Calu3 (cell line): ENCODE data around the gene HACD3. TPM values are rescaled to one million over a fixed set of nuclear protein-coding genes. Genes with fewer than 3 reads are reported as not detected.

Experiments
- BruUV-seq: library from RNA; stranded (reverse); fragments of 400-500 nt; replicated peaks from 2 replicates; lab custom pipeline; 2021; lab: Mats Ljungman, UMichigan
- CTCF ChIA-PET: fragments of 300-600 bp; sonication (Branson Sonifier 250); formaldehyde crosslinking; loops from one replicate; lab custom pipeline; 2022; ENCODE audit warnings: antibody characterized with exemption; lab: Charles Lee
- DNase-seq: peaks from one replicate; pipeline ENCODE4 v3.0.0; 2022
- H3K27ac Mint-ChIP-seq: one replicate; pipeline ENCODE4 v1.8.0; 2022; ENCODE audit warnings: mixed read lengths; ENCODE audit not compliant: unreplicated experiment
- H3K27me3 Mint-ChIP-seq: one replicate; pipeline ENCODE4 v1.8.0; 2022; ENCODE audit warnings: mixed read lengths; ENCODE audit not compliant: unreplicated experiment
- H3K36me3 Mint-ChIP-seq: one replicate; pipeline ENCODE4 v1.8.0; 2022; ENCODE audit warnings: mild to moderate bottlenecking, moderate library complexity, mixed read lengths; ENCODE audit not compliant: insufficient read depth, unreplicated experiment
- H3K4me1 Mint-ChIP-seq: one replicate; pipeline ENCODE4 v1.8.0; 2022; ENCODE audit warnings: mild to moderate bottlenecking, low read depth, mixed read lengths; ENCODE audit not compliant: unreplicated experiment
- H3K4me3 Mint-ChIP-seq: one replicate; pipeline ENCODE4 v1.8.0; 2022; ENCODE audit warnings: mild to moderate bottlenecking, low read depth, moderate library complexity, mixed read lengths; ENCODE audit not compliant: unreplicated experiment
- H3K9me3 Mint-ChIP-seq: one replicate; pipeline ENCODE4 v1.8.0; 2022; ENCODE audit warnings: low read depth, mixed read lengths; ENCODE audit not compliant: unreplicated experiment
- CTCF ChIP-seq: fragments of 200-600 bp; IDR thresholded peaks from one replicate; pipeline ENCODE4 v1.8.0; 2022; ENCODE audit warnings: antibody characterized with exemption; ENCODE audit not compliant: unreplicated experiment
- intact Hi-C: fragments of 100-400 bp; cut with micrococcal nuclease; formaldehyde crosslinking; loops from one replicate; pipeline ENCODE4 v1.10.0; 2022; ENCODE audit not compliant: unreplicated experiment
- total RNA-seq: library from RNA; stranded (reverse); gene quantifications from 2 replicates; pipeline ENCODE4 v1.2.3, GENCODE V29; 2022

The HACD3 gene
- total RNA-seq, 1 experiment from 2014 or later: 135 TPM

- BruUV-seq: no TSS peak
- CTCF ChIA-PET: no interaction called here
- no peaks in the 10 kb centered on the region for H3K36me3 Mint-ChIP-seq
- H3K9me3 Mint-ChIP-seq: no peaks in the 10 kb centered on the region
- no peak for TF ChIP-seq CTCF
- H3K4me1 Mint-ChIP-seq: no peaks in the 10 kb centered on the region
- no peak overlapping the region for H3K27ac Mint-ChIP-seq
- H3K27me3 Mint-ChIP-seq: no peaks in the 10 kb centered on the region
- intact Hi-C loops: no loop called here
- DNase-seq: no peak
- H3K4me3 Mint-ChIP-seq: no peak overlapping the region
These were observed 92.8 kb downstream of the HACD3 start for GRCh38 chr15:65623103-65623502.

- DNase-seq: no peak
- no peak overlapping the region for H3K4me3 Mint-ChIP-seq
- CTCF ChIA-PET: no interaction called here
- no TSS peak for BruUV-seq
- intact Hi-C loops: no loop called here
- H3K4me1 Mint-ChIP-seq: no peaks in the 10 kb centered on the region
- TF ChIP-seq CTCF: no peak
- no peaks in the 10 kb centered on the region for H3K36me3 Mint-ChIP-seq
- H3K9me3 Mint-ChIP-seq: no peaks in the 10 kb centered on the region
- H3K27ac Mint-ChIP-seq: no peak overlapping the region
- H3K27me3 Mint-ChIP-seq: no peaks in the 10 kb centered on the region
These were observed 96.6 kb downstream of the HACD3 start for GRCh38 chr15:65626856-65627255.

Other genes with a start within 250 kb of the HACD3 start
- 4.6 and 5.8 TPM in 2 replicates for gene PARP16, start 243.6 kb upstream of the HACD3 start, total RNA-seq
- not detected in 2 replicates for gene RNU5A-1, start 234.4 kb upstream of the HACD3 start, total RNA-seq
- gene RNU5B-1, start 225.8 kb upstream of the HACD3 start, total RNA-seq: 20.3 and 25.8 TPM in 2 replicates
- not detected in 2 replicates for gene IGDCC3, start 152.5 kb upstream of the HACD3 start, total RNA-seq
- gene IGDCC4, start 107.5 kb upstream of the HACD3 start, total RNA-seq: 0.17 and 0.64 TPM in 2 replicates
- 41.2 and 45.9 TPM in 2 replicates for gene DPP8, start 12.8 kb upstream of the HACD3 start, total RNA-seq
- gene INTS14, start 80.7 kb downstream of the HACD3 start, total RNA-seq: 50.1 and 55.6 TPM in 2 replicates
- 9.0 and 13.2 TPM in 2 replicates for gene SLC24A1, start 91.5 kb downstream of the HACD3 start, total RNA-seq